ENCODE results near the gene DES.
A peak's percentile ranks its signal among the peaks of the same experiment; 100 is the strongest.

DES gene

DNA sequence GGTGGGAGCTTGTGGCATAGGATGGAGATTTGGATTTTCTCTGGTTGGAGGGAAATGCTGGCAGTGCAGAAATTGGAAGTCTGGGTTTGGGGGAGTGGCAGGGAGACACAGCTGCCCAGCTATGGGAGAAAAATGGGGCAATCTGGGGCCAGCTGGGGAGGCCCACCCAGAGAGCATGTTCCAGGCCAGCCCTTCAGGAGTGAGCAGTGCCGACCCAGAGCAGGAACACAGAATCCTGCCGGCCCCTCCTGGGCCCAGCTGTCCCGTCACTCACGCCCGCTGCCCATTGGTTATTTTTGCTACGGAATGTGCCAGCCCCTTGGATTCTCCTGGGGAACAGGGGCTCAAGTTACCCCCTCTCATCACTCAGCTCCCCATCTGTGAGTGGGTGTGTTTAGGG lies 21.3 kb downstream of the DES start:
- TF ChIP-seq, protein P1, sequence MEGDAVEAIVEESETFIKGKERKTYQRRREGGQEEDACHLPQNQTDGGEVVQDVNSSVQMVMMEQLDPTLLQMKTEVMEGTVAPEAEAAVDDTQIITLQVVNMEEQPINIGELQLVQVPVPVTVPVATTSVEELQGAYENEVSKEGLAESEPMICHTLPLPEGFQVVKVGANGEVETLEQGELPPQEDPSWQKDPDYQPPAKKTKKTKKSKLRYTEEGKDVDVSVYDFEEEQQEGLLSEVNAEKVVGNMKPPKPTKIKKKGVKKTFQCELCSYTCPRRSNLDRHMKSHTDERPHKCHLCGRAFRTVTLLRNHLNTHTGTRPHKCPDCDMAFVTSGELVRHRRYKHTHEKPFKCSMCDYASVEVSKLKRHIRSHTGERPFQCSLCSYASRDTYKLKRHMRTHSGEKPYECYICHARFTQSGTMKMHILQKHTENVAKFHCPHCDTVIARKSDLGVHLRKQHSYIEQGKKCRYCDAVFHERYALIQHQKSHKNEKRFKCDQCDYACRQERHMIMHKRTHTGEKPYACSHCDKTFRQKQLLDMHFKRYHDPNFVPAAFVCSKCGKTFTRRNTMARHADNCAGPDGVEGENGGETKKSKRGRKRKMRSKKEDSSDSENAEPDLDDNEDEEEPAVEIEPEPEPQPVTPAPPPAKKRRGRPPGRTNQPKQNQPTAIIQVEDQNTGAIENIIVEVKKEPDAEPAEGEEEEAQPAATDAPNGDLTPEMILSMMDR (IDR thresholded peaks at IDR 0.05; ENCODE audit: low read length, missing control alignments), result no peak
- no peak overlapping the region for H3K4me3 ChIP-seq (replicated peaks; ENCODE audit: low read depth, low read length)
- no peak for DNase-seq (ENCODE audit: low read depth)

DNA sequence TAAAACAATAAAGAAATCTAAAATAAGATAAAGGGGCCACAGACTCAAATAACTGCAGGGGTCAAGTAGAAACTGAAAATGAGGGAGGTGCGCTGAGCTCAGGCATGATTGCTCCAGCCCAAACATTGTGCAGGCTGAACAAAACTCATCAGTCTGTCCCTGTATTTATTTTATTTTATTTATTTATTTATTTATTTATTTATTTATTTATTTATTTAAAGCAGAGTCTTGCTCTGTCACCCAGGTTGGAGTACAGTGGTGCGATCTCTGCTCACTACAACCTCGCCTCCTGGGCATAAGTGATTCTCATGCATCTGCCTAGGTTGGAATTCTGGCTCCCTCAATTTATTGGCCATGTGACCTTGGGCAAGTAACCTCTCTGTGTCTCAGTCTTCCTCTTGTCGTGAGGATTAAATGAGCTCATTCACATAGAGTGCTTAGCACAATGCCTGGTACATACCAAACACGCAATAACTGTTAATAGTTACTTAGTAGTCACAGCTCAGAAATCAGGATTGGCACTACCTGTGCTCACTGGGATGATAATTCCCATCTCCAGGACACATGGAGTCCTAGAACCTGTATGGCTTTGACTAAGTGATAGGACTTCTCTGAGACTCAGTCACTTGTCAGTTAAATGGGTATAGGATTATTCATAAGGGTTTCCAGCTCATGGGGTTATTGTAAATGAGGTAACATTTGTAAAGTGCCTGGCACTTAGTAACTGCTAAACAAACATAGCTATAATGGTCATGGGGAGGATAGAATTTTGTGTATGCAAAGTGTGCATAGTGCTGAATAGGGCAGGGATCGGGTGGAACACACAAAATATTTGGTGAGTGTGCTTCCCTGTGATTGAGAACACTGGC lies 22.4 kb downstream of the DES start:
- DNase-seq (ENCODE audit: low read depth), result no peak
- TF ChIP-seq, protein P1 (IDR thresholded peaks at IDR 0.05; ENCODE audit: low read length, missing control alignments), result no peak
- no peak overlapping the region for H3K4me3 ChIP-seq (replicated peaks; ENCODE audit: low read depth, low read length)

DNA sequence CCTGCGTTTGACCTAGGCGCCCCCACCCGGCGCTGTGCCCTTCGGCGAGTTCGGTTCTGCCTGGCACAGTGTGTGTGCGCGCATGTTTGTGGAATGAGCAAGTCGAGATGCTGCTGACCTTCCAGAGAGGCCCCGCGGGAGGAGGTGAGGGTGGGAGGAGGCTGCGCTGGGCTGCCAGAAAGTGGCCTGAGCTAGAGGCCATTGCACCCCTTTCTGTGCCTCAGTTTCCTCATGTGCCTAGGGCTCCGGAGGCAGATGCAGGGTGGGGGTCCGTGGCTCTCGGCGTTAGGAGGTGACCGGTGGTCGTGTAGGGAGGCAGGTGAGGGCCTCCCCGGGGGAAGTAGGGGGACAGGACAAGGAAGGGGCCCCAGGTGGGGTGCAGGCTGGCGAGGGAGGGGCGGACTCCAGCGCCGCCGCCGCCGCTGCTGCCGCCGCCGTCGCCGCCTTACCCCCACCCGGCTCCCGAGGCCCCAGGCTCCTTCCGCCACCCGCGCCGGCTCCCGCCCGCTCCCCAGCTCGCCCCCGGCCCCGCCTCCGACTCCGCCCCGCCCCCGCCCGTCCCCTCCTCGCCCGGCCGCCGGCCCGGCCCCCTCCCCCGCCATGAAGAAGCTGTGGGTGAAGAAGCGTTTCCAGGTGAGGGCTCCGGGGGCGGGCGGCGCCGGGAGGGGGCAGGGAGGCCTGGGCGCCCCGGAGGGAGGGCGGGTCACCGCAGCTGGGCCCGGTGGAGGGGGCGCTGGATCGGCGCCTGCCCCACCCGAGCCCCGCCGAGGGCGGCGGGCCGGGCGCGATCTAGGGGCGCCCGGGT lies 23.5 kb downstream of the DES start:
- peak overlapping the region; percentile 55 for H3K4me3 ChIP-seq (replicated peaks; ENCODE audit: low read depth, low read length)
- peak; percentile 46 for DNase-seq (ENCODE audit: low read depth)
- TF ChIP-seq, protein P1 (IDR thresholded peaks at IDR 0.05; ENCODE audit: low read length, missing control alignments), result no peak

DNA sequence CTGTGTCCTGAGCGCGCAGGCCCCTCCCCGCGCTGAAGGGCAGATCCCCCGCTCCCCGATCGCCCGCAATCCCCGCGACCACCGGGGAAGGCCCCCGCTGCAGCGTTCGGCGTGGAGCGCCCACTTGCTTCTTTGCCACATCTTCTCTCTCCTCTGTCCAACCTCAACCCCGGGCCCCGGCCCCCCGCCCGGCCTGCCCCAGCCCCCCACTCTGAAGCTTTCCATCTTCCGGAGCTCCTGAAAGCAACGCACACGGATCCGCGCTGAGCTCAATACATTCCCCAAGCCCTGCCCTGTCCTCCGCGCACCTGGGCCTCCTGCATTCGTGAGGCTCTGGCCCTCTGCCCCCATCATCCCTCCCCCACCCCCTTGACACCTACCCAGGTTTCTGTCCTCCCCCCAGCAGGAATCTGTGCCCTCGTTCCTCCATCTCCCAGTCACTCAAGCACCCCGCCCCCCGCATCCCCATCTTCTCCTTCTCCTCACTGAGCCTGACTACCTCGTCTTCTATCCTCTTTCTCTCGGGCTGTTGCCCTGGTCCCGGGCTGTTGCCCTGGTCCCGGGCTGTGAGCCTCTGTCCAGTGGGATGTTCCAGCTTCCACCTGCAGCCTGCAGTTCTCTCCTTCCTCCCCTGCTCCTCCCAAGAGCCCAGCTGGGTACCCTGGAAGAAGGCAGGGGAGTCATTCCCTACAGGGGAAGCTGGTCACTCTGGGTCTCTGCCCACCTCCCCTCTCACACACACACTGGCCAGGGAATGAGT lies 24.3 kb downstream of the DES start:
- TF ChIP-seq, protein P1 (IDR thresholded peaks at IDR 0.05; ENCODE audit: low read length, missing control alignments), result no peak
- no peak for DNase-seq (ENCODE audit: low read depth)
- peak overlapping the region; percentile 55 for H3K4me3 ChIP-seq (replicated peaks; ENCODE audit: low read depth, low read length)

DNA sequence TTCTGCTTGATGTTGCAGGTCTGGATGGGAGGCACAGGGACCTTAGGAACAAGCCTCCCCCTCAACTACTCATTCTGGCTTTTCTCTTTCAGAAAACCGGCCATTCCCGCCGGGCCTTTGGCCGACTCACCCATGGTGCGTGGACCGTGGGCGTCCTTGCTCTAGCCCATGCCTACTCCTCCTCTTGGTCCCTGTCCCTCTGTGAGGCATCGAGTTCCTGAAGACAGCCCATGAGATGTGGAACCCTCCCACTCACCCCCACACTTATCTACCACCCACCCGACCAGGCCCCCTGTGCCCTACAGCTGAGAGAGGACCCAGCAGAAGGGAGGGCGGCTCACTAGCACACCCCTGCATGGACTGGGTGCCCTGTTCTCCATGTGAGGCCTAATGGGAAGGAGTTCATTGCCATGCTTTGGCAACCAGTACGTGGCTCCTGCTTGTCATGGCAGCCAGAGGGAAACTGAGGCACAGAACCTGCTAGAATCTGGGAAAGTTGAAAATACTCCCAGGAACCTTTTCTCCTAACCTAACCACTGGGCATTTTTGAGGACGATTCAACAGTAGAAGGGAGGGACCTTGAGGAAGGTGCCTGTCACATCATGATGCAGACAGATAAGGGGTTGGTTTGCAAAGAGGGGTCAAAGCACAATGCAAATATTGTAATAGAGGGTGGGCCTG lies 25.0 kb downstream of the DES start:
- TF ChIP-seq, protein P1 (IDR thresholded peaks at IDR 0.05; ENCODE audit: low read length, missing control alignments), result no peak
- H3K4me3 ChIP-seq (replicated peaks; ENCODE audit: low read depth, low read length), result peak overlapping the region; percentile 55
- no peak for DNase-seq (ENCODE audit: low read depth)

DNA sequence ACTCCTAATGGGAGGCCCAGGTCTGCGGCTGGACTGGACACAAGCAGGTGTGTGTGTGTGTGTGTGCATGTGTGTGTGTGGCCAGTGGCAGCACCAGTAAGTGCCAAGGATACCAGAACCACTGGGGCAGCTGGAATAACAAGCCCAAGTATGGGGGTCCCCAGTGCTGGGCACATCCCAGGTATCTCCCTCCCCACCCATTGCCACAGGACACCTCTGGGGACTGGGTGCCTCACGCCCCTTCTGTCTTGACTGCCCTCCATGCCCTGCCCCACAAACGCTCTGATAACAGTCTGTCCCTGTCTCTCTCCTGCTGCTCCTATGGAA lies 25.5 kb downstream of the DES start:
- no peak for DNase-seq (ENCODE audit: low read depth)
- TF ChIP-seq, protein P1 (IDR thresholded peaks at IDR 0.05; ENCODE audit: low read length, missing control alignments), result no peak
- no peak overlapping the region for H3K4me3 ChIP-seq (replicated peaks; ENCODE audit: low read depth, low read length)

All from fibroblast of pulmonary artery (primary cell).